Activated T-helper 17 cell treated with anti-CD3 and anti-CD28 coated beads, Interleukin-2, amount 50 U/mL, for 72 hours (primary cell): ENCODE data around the gene GBP3. TPM values are rescaled to one million over a fixed set of nuclear protein-coding genes. Genes with fewer than 3 reads are reported as not detected.
"Not testable (repeated sequence)": the region's sequence is repeated elsewhere in the genome, so short reads cannot be mapped to it uniquely, and the experiment has no call there.

Experiments
- ATAC-seq: fragments of 150-1000 bp; cut with Tn5 transposase; replicated peaks from 2 replicates; pipeline ENCODE4 v1.10.0; 2021; ENCODE audit warnings: mild to moderate bottlenecking, moderate library complexity
- H3K27ac Mint-ChIP-seq: one replicate; pipeline ENCODE4 v1.8.0; 2022; ENCODE audit warnings: mixed read lengths
- H3K27me3 Mint-ChIP-seq: one replicate; pipeline ENCODE4 v1.8.0; 2022; ENCODE audit warnings: mixed read lengths
- H3K36me3 Mint-ChIP-seq: one replicate; pipeline ENCODE4 v1.8.0; 2022; ENCODE audit warnings: low read depth, mild to moderate bottlenecking, mixed read lengths
- H3K4me1 Mint-ChIP-seq: one replicate; pipeline ENCODE4 v1.8.0; 2022; ENCODE audit warnings: mixed read lengths
- H3K4me3 Mint-ChIP-seq: one replicate; pipeline ENCODE4 v1.8.0; 2022; ENCODE audit warnings: mild to moderate bottlenecking, mixed read lengths
- H3K9me3 Mint-ChIP-seq: one replicate; pipeline ENCODE4 v1.8.0; 2022; ENCODE audit warnings: mixed read lengths
- total RNA-seq, 2 donors: library from RNA; stranded (reverse); gene quantifications; one replicate each; pipeline ENCODE4 v1.2.3, GENCODE V29; 2022

Gene GBP3, protein sequence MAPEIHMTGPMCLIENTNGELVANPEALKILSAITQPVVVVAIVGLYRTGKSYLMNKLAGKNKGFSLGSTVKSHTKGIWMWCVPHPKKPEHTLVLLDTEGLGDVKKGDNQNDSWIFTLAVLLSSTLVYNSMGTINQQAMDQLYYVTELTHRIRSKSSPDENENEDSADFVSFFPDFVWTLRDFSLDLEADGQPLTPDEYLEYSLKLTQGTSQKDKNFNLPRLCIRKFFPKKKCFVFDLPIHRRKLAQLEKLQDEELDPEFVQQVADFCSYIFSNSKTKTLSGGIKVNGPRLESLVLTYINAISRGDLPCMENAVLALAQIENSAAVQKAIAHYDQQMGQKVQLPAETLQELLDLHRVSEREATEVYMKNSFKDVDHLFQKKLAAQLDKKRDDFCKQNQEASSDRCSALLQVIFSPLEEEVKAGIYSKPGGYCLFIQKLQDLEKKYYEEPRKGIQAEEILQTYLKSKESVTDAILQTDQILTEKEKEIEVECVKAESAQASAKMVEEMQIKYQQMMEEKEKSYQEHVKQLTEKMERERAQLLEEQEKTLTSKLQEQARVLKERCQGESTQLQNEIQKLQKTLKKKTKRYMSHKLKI
- 1 to 10 TPM; 5.7 to 7.6 TPM for total RNA-seq

GRCh38 chr1:89022167-89022959 is at the start of gene GBP3:
Gene GBP3 (minus strand): TSS chr1:89022866. CDS start chr1:89020721, 2,145 bp downstream.
- ATAC-seq: peak; percentile 71
- H3K27ac Mint-ChIP-seq: peak within 1 kb of the TSS; percentile 80
- no peaks in the 10 kb centered on the region for H3K9me3 Mint-ChIP-seq
- peaks cover 27% of the 10 kb centered on the region for H3K36me3 Mint-ChIP-seq
- no peaks in the 10 kb centered on the region for H3K27me3 Mint-ChIP-seq
- H3K4me1 Mint-ChIP-seq: peaks cover 36% of the 10 kb centered on the region
- H3K4me3 Mint-ChIP-seq: peak within 1 kb of the TSS; percentile 84

DNA sequence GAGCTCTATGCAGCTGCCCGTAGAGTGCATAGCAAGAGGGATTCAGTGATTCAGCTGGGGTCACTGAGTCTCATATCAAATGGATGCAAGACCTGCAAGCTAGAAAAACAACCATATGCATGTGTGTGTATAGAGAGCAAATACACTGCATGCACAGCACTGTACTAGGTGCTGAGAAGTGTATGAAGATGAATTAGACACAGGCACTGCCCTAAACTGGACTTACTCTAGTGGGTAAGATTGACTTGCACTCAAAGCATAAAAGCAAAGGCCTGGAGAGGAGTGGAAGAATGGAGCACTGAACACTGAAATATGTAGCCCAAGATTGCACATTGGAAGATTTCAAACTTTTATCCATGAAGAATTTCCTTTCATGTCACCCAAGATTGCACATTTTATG is 47.8 kb upstream of the GBP3 start:
- Mint-ChIP-seq H3K27me3 (no peaks in the 10 kb centered on the region), H3K4me1 (peaks cover 16% of the 10 kb centered on the region), H3K4me3 (peak overlapping the region; percentile 79), H3K9me3 (peaks cover 17% of the 10 kb centered on the region), H3K36me3 (no peaks in the 10 kb centered on the region), H3K27ac (peak overlapping the region; percentile 73)
- peak; percentile 14 for ATAC-seq

DNA sequence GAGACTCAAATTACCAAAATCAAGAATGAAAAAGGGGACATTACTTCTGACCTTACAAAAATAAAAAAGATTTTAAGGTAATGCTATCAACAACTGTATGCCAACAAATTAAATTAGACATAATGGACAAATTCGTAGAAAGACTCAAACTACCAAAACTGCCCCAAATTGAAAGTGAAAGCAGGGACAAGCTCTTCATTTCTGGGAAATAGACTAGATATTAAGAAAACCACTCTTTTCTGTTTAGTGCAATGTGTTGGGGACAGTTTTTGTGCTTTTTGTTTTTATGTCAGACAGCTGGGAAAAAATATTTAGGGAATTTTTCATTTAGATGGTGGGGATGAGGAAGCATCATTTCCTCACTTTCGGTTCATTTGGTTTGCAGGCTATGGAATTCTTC is 47.3 kb upstream of the GBP3 start:
- Mint-ChIP-seq H3K4me1 (peaks cover 16% of the 10 kb centered on the region), H3K9me3 (peaks cover 17% of the 10 kb centered on the region), H3K27ac (peak overlapping the region; percentile 73), H3K36me3 (no peaks in the 10 kb centered on the region), H3K4me3 (peak overlapping the region; percentile 79), H3K27me3 (no peaks in the 10 kb centered on the region)
- ATAC-seq: no peak

GRCh38 chr1:89068291-89068690 is 45.6 kb upstream of the GBP3 start:
- no peak for ATAC-seq
- peak overlapping the region; percentile 6 for H3K4me3 Mint-ChIP-seq
- no peaks in the 10 kb centered on the region for H3K27me3 Mint-ChIP-seq
- peak overlapping the region; percentile 68 for H3K27ac Mint-ChIP-seq
- H3K9me3 Mint-ChIP-seq: peaks cover 5% of the 10 kb centered on the region
- peaks cover 16% of the 10 kb centered on the region for H3K4me1 Mint-ChIP-seq
- H3K36me3 Mint-ChIP-seq: peaks cover 6% of the 10 kb centered on the region

DNA sequence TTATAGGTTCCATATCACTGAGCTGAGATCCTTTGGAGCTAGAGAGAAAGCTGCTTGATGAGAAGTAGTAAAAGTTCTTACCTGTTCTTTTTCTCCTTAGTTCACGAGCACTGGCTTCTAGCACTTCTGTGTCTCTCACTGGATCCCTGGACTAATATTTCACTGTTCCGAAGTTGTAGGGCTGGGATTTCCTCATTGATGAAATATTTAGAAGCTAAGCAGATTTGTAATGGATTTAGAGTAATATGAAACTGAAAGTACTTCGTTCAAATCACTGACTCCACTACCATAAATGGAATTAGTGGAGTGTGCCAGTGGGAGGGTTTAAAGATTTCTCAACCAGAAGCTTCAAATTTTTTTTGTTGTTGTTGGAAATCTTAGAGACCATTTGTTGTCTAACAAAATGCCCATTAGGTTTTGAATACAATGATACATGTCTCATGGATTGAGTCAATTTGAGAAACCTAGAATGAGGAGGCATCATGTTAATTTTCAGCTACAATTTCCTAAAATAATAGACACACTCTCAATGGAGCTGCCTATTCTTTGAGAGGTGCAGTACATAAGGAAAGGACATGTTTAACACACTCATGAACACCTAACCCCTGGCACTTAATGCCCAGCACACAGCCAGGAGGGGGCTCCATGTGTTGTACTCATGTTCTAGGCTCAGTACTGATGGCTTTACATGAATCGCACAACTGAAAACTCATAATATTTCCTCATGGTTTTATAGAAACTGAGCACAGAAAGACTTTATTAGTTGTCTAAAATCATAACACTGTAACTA is 42.6 kb upstream of the GBP3 start, which contains the start of gene GBP1:
GBP1 (minus strand) TSS at position 130 of the 790 bp plus-strand sequence. CDS start 1,974 bp downstream, outside the sequence.
- ATAC-seq: peak; percentile 75
- Mint-ChIP-seq H3K4me3 (peak within 1 kb of the TSS; percentile 96), H3K9me3 (no peaks in the 10 kb centered on the region), H3K4me1 (peaks cover 20% of the 10 kb centered on the region), H3K36me3 (peaks cover 36% of the 10 kb centered on the region), H3K27ac (peak within 1 kb of the TSS; percentile 88), H3K27me3 (no peaks in the 10 kb centered on the region)

- H3K27ac Mint-ChIP-seq: peak overlapping the region; percentile 88
- no peaks in the 10 kb centered on the region for H3K9me3 Mint-ChIP-seq
- H3K4me3 Mint-ChIP-seq: peak overlapping the region; percentile 96
- no peaks in the 10 kb centered on the region for H3K27me3 Mint-ChIP-seq
- peaks cover 15% of the 10 kb centered on the region for H3K4me1 Mint-ChIP-seq
- peaks cover 43% of the 10 kb centered on the region for H3K36me3 Mint-ChIP-seq
- peak; percentile 53 for ATAC-seq
Observed at GRCh38 chr1:89064632-89065031, 42.0 kb upstream of the GBP3 start.

DNA sequence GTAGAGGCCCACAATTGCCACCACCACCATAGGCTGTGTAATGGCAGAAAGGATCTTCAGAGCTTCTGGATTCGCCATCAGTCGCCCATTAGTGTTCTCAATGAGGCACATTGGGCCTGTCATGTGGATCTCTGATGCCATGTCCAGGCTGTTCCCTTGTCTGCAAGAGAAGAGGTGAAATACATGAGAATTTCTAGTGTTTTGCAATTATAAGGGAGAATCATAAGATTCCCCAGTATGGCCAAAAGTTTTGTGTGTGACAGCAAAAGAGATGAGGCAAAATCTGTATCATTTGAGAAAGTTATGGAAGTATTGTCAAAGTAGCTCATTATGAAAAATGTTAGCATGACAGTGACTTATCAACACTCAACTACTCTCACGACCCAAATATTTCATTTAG is 40.4 kb upstream of the GBP3 start:
- no peak overlapping the region for H3K27ac Mint-ChIP-seq
- H3K36me3 Mint-ChIP-seq: peaks cover 58% of the 10 kb centered on the region
- ATAC-seq: no peak
- H3K27me3 Mint-ChIP-seq: no peaks in the 10 kb centered on the region
- peaks cover 9% of the 10 kb centered on the region for H3K4me1 Mint-ChIP-seq
- H3K9me3 Mint-ChIP-seq: no peaks in the 10 kb centered on the region
- H3K4me3 Mint-ChIP-seq: peak overlapping the region; percentile 96

- Mint-ChIP-seq H3K27ac (no peak overlapping the region), H3K27me3 (no peaks in the 10 kb centered on the region)
- no peak for ATAC-seq
Observed at GRCh38 chr1:89060091-89060490, 37.4 kb upstream of the GBP3 start.

DNA sequence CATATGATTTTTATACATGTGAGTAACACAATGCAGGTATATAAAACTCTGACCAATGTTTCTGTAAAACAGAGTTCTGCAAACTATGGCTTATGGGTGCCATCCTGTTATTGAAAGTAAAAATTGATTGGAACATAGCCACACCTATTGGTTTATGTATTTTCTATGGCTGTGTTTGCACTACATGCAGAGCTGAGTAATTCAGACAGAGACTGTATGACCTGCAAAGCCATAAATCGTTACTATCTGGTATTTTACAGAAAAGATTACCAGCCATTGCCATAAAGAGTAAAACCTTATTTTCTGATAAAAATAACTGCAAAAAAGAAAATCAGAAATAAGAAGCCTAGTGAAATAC is 29.3 kb upstream of the GBP3 start:
- no peaks in the 10 kb centered on the region for H3K27me3 Mint-ChIP-seq

More at GRCh38 chr1:89060091-89060490, 37.4 kb upstream of the GBP3 start:
- Mint-ChIP-seq H3K36me3 (peaks cover 88% of the 10 kb centered on the region), H3K9me3 (no peaks in the 10 kb centered on the region), H3K4me1 (peaks cover 9% of the 10 kb centered on the region), H3K4me3 (peak overlapping the region; percentile 96)

DNA sequence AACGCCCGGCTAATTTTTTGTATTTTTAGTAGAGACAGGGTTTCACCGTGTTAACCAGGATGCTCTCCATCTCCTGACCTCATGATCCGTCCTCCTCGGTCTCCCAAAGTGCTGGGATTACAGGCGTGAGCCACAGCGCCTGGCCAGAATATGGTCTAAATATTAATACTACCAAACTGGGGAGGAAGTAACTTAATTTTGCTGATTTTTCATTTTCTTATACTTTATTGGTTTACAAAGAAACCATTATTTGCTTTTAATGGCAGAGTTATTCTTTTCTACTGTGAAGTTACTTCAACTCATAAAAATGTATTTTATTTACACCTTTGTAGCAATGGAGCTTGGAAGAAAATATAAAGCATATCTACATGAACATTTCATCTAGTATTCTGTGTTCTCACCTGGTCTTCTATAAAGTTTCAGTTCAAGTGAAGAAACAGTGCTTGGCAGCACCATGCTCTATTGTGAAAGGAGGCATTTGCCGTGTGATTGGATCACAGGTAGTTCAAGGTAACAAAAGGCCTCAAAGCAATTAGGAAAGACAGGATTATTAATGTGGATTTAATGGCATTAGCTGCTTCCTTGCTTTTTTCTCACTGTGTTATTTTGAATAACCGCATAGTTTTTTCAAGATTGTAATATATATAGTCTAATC is 28.8 kb upstream of the GBP3 start:
- Mint-ChIP-seq H3K9me3 (no peaks in the 10 kb centered on the region), H3K36me3 (peaks cover 89% of the 10 kb centered on the region), H3K27me3 (no peaks in the 10 kb centered on the region), H3K4me1 (no peaks in the 10 kb centered on the region), H3K27ac (no peak overlapping the region), H3K4me3 (no peak overlapping the region)
- no peak for ATAC-seq

More for the DNA sequence above, 29.3 kb upstream of the GBP3 start:
- H3K27ac Mint-ChIP-seq: no peak overlapping the region
- no peaks in the 10 kb centered on the region for H3K9me3 Mint-ChIP-seq
- no peak for ATAC-seq
- peaks cover 94% of the 10 kb centered on the region for H3K36me3 Mint-ChIP-seq
- no peak overlapping the region for H3K4me3 Mint-ChIP-seq
- no peaks in the 10 kb centered on the region for H3K4me1 Mint-ChIP-seq

- no peaks in the 10 kb centered on the region for H3K4me1 Mint-ChIP-seq
- no peak for ATAC-seq
- H3K4me3 Mint-ChIP-seq: no peak overlapping the region
- no peaks in the 10 kb centered on the region for H3K9me3 Mint-ChIP-seq
- no peak overlapping the region for H3K27ac Mint-ChIP-seq
- no peaks in the 10 kb centered on the region for H3K27me3 Mint-ChIP-seq
- peaks cover 81% of the 10 kb centered on the region for H3K36me3 Mint-ChIP-seq
Observed at GRCh38 chr1:89050649-89051033, 28.0 kb upstream of the GBP3 start.

- H3K36me3 Mint-ChIP-seq: peaks cover 76% of the 10 kb centered on the region
- not testable (repeated sequence) for H3K4me3 Mint-ChIP-seq, H3K4me1 Mint-ChIP-seq, H3K9me3 Mint-ChIP-seq, H3K27me3 Mint-ChIP-seq, H3K27ac Mint-ChIP-seq, ATAC-seq
Observed at GRCh38 chr1:89049901-89050648, 27.4 kb upstream of the GBP3 start.

DNA sequence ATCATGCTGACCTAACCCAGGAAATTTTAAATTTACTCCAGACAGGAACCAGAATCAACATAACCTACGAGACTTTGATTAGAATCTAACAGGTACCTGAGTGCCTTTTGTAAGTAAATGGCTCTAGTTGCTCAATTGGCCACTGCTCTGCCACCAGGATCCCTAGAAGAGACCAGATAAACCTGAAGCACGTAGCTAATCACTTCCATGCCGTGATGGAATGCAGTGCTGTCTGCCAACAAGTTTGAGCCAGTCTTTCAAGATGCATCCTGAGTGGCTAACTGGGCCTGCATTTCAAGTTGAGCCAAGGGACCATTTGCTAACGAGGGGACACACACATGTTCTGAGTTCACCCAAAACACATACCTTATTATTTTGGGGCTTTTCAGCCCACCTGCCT is 26.5 kb upstream of the GBP3 start:
- peaks cover 67% of the 10 kb centered on the region for H3K36me3 Mint-ChIP-seq
- H3K9me3 Mint-ChIP-seq, H3K4me3 Mint-ChIP-seq, H3K27ac Mint-ChIP-seq, ATAC-seq, H3K27me3 Mint-ChIP-seq, H3K4me1 Mint-ChIP-seq: not testable (repeated sequence)
